CD14-positive monocyte (primary cell): ENCODE data around the gene SMARCD1. TPM values are rescaled to one million over a fixed set of nuclear protein-coding genes. Genes with fewer than 3 reads are reported as not detected.

Experiments used
- DNase-seq, 3 donors: peaks; one replicate each; pipeline ENCODE4 v3.0.0-alpha.2; 2011 to 2022
- H2AFZ ChIP-seq: 2 replicates; pipeline ENCODE4 v1.6.0; 2012; ENCODE audit warnings: mild to moderate bottlenecking, low read depth, low read length, inconsistent platforms; ENCODE audit not compliant: insufficient read depth, poor library complexity, severe bottlenecking
- H3K27ac ChIP-seq, 2 donors: 1 replicate in 1 of 2; 2 replicates in 1 of 2; pipeline ENCODE4 v1.5.1; 2012 to 2013; ENCODE audit warnings: low read length in 2 of 2, control low read depth in 1 of 2, inconsistent platforms in 1 of 2, low read depth in 1 of 2, mild to moderate bottlenecking in 1 of 2
- H3K27me3 ChIP-seq, 2 donors: one replicate each; pipeline versions ENCODE4 v1.6.0 to v1.6.1; 2011 to 2013; ENCODE audit warnings: low read length in 2 of 2; ENCODE audit not compliant: control insufficient read depth in 2 of 2, insufficient read depth in 2 of 2
- H3K36me3 ChIP-seq, 2 donors: replicated peaks in 1 of 2; 1 replicate in 1 of 2; 2 replicates in 1 of 2; pipeline versions ENCODE4 v1.5.1 to v1.6.1; 2012 to 2013; ENCODE audit warnings: low read length in 2 of 2, control low read depth in 1 of 2, inconsistent platforms in 1 of 2, mild to moderate bottlenecking in 1 of 2; ENCODE audit not compliant: insufficient read depth in 2 of 2, control insufficient read depth in 1 of 2
- H3K4me1 ChIP-seq, 2 donors: 1 replicate in 1 of 2; 2 replicates in 1 of 2; pipeline versions ENCODE4 v1.5.1 to v1.6.1; 2012 to 2013; ENCODE audit warnings: low read length in 2 of 2, control low read depth in 1 of 2, inconsistent platforms in 1 of 2, mild to moderate bottlenecking in 1 of 2, moderate library complexity in 1 of 2; ENCODE audit not compliant: insufficient read depth in 2 of 2, control insufficient read depth in 1 of 2
- H3K4me2 ChIP-seq: replicated peaks from 2 replicates; pipeline ENCODE3; 2012; ENCODE audit warnings: low read length, moderate library complexity, mild to moderate bottlenecking; ENCODE audit not compliant: poor library complexity, severe bottlenecking; ENCODE audit errors: extremely low read depth
- H3K4me3 ChIP-seq, 3 experiments: fragments of 200-600 bp in 1 of 3; sonication (generic) in 1 of 3; replicated peaks in 1 of 3; 1 replicate in 2 of 3; 2 replicates in 1 of 3; pipeline ENCODE4 v1.5.1; 2011 to 2013; ENCODE audit warnings: low read length in 3 of 3, mild to moderate bottlenecking in 3 of 3, control low read depth in 2 of 3, low read depth in 2 of 3, inconsistent platforms in 1 of 3, moderate library complexity in 1 of 3
- H3K79me2 ChIP-seq: 2 replicates; pipeline ENCODE4 v1.6.0; 2012; ENCODE audit warnings: mild to moderate bottlenecking, control low read depth, inconsistent platforms, low read length, moderate library complexity; ENCODE audit not compliant: insufficient read depth
- H3K9ac ChIP-seq: 2 replicates; pipeline ENCODE4 v1.6.0; 2017; ENCODE audit warnings: low read length, mild to moderate bottlenecking; ENCODE audit not compliant: insufficient read depth, poor library complexity, severe bottlenecking
- H3K9me3 ChIP-seq, 2 donors: replicated peaks in 1 of 2; 1 replicate in 1 of 2; 2 replicates in 1 of 2; pipeline versions ENCODE4 v1.5.1 to v1.6.1; 2012 to 2013; ENCODE audit warnings: low read length in 2 of 2, control low read depth in 1 of 2; ENCODE audit not compliant: control insufficient read depth in 1 of 2, insufficient read depth in 1 of 2
- H4K20me1 ChIP-seq: 2 replicates; pipeline ENCODE4 v1.6.0; 2012; ENCODE audit warnings: mild to moderate bottlenecking, low read length, control low read depth, moderate library complexity; ENCODE audit not compliant: insufficient read depth
- H3K27ac Mint-ChIP-seq, 7 donors: one replicate each; pipeline ENCODE4 v1.8.0; 2020; ENCODE audit warnings: mild to moderate bottlenecking in 7 of 7, mixed read lengths in 7 of 7, moderate library complexity in 6 of 7, inconsistent platforms in 2 of 7
- H3K27me3 Mint-ChIP-seq, 3 donors: one replicate each; pipeline ENCODE4 v1.8.0; 2021 to 2022; ENCODE audit warnings: low read depth in 3 of 3, mild to moderate bottlenecking in 3 of 3, mixed read lengths in 3 of 3, moderate library complexity in 3 of 3, inconsistent platforms in 1 of 3
- H3K36me3 Mint-ChIP-seq, 2 donors: one replicate each; pipeline ENCODE4 v1.8.0; 2020; ENCODE audit warnings: mixed read lengths in 2 of 2, inconsistent platforms in 1 of 2, mild to moderate bottlenecking in 1 of 2
- H3K4me1 Mint-ChIP-seq: one replicate; pipeline ENCODE4 v1.8.0; 2020; ENCODE audit warnings: mild to moderate bottlenecking, mixed read lengths
- H3K4me3 Mint-ChIP-seq, 2 donors: one replicate each; pipeline ENCODE4 v1.8.0; 2020; ENCODE audit warnings: mild to moderate bottlenecking in 2 of 2, mixed read lengths in 2 of 2, moderate library complexity in 1 of 2
- H3K9me3 Mint-ChIP-seq, 7 donors: one replicate each; pipeline ENCODE4 v1.8.0; 2020 to 2022; ENCODE audit warnings: mixed read lengths in 7 of 7, mild to moderate bottlenecking in 6 of 7, moderate library complexity in 6 of 7, inconsistent platforms in 2 of 7
- WGBS: methylation state at CpG from one replicate; pipeline ENCODE4 v1.1.5; 2013; ENCODE audit warnings: missing lambda C conversion rate; ENCODE audit not compliant: insufficient coverage; 5-methylcytosine and 5-hydroxymethylcytosine counted together
- intact Hi-C, 2 donors: fragments of 100-400 bp; cut with micrococcal nuclease; formaldehyde crosslinking; loops; one replicate each; pipeline versions ENCODE4 v1.15.0 to v1.15.1; 2023
- polyA plus RNA-seq, 3 donors: library from polyadenylated mRNA; depleted of rRNA in 1 of 3; unstranded in 2 of 3; stranded (reverse) in 1 of 3; fragments of 300-500 nt in 2 of 3; fragments of >200 nt in 1 of 3; fragmentation: Illumina TruSeq in 2 of 3; gene quantifications; 1 replicate in 2 of 3; 2 replicates in 1 of 3; pipeline ENCODE4 v1.2.3, GENCODE V29; 2012 to 2021
- TF ChIP-seq, protein P1 (sequence below): fragments of 200-600 bp; IDR thresholded peaks from one replicate; pipeline ENCODE4 v1.8.0; 2022; ENCODE audit warnings: antibody characterized with exemption, mild to moderate bottlenecking

The SMARCD1 gene
- polyA plus RNA-seq, 3 donors, result 3.7 to 41.9 (median 7.8) TPM

DNA sequence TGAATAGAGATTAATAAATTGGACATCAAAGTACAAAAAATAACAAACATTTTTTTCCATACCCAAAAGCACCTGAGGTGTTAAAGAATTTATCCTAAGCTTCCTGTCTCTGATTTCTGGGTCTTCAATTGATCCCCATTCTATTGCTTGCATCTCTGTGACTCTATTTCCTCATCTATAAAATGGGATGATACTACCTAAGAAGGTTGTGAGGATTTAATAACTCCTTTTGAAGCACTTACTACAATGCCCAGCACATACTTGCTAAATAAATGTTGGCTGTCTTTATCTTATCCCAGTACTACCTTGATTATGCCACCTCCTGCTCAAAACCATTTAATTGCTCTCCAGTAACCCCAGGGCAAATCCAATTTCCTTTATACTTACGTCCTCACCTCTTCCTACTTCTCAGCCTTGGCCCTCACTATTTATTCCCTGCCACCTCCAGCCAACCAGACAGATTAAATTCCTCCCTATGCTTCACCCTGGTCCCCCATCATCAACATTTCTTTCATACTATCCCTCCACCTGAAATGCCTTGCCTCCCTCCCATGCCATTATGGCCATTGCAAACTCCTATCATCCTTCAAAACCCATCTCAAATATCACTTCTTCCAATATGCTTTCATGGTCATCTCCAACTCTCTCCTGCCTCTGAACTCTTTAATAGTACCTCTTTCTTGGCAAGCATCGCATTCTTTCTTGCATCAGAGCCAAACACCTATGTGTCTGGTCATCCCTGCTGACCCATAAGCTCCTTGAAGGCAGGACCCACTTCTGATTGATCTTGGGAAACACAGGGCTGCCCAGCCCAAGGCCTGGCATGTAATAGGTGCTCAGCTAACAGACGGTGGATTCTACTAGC, 35.7 kb upstream of the SMARCD1 start:
- Histone ChIP-seq H3K27me3 (no peaks in the 10 kb centered on the region), H3K4me1 (peaks cover 30 to 31% of the 10 kb centered on the region in 2 donors), H3K9ac (no peak overlapping the region), H3K4me2 (peak overlapping the region; percentile 86), H4K20me1 (no peaks in the 10 kb centered on the region), H3K79me2 (no peaks in the 10 kb centered on the region), H3K27ac (no peak overlapping the region), H3K9me3 (no peaks in the 10 kb centered on the region), H3K4me3 (no peak overlapping the region), H3K36me3 (no peaks in the 10 kb centered on the region), H2AFZ (no peak overlapping the region)
- Mint-ChIP-seq H3K9me3 (peaks cover 0 to 4% (median 0%) of the 10 kb centered on the region in 7 donors), H3K4me3 (peak overlapping the region; percentile 82 to 91), H3K4me1 (peaks cover 40% of the 10 kb centered on the region), H3K27me3 (peaks cover 2 to 7% (median 2%) of the 10 kb centered on the region in 3 donors), H3K27ac (no peak overlapping the region), H3K36me3 (peaks cover 0 to 2% of the 10 kb centered on the region in 2 donors)
- TF ChIP-seq, protein P1, sequence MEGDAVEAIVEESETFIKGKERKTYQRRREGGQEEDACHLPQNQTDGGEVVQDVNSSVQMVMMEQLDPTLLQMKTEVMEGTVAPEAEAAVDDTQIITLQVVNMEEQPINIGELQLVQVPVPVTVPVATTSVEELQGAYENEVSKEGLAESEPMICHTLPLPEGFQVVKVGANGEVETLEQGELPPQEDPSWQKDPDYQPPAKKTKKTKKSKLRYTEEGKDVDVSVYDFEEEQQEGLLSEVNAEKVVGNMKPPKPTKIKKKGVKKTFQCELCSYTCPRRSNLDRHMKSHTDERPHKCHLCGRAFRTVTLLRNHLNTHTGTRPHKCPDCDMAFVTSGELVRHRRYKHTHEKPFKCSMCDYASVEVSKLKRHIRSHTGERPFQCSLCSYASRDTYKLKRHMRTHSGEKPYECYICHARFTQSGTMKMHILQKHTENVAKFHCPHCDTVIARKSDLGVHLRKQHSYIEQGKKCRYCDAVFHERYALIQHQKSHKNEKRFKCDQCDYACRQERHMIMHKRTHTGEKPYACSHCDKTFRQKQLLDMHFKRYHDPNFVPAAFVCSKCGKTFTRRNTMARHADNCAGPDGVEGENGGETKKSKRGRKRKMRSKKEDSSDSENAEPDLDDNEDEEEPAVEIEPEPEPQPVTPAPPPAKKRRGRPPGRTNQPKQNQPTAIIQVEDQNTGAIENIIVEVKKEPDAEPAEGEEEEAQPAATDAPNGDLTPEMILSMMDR, result no peak
- no peak for DNase-seq
- WGBS, result 90% methylated on average over 2 of the region's 3 CpGs
- intact Hi-C loops, result no loop called here

DNA sequence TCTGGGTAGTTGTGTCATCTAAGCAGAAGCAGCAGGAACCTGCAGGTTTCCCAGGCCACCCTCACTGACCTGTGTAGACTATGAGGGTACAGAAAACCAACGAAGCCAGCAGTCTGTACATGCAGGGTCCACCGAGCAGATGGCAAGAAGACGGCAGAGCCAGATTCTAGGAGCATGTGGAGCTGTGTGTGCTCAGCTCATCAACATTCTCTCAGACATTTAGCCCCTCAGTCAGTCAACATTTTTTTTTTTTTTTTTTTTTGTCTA, 35.1 kb upstream of the SMARCD1 start:
- WGBS, result 81% methylated on average over 3 of the region's 3 CpGs
- peaks cover 30 to 31% of the 10 kb centered on the region in 2 donors for H3K4me1 ChIP-seq
- H3K79me2 ChIP-seq, result no peaks in the 10 kb centered on the region
- peak overlapping the region; percentile 79 for H2AFZ ChIP-seq
- Mint-ChIP-seq H3K27me3 (peaks cover 2 to 7% (median 4%) of the 10 kb centered on the region in 3 donors), H3K4me1 (peaks cover 40% of the 10 kb centered on the region), H3K36me3 (peaks cover 0 to 2% of the 10 kb centered on the region in 2 donors), H3K4me3 (peak overlapping the region; percentile 82 to 91), H3K9me3 (peaks cover 0 to 4% (median 0%) of the 10 kb centered on the region in 7 donors), H3K27ac (peak overlapping the region in 1 of 7 donors; percentile 77)
- peak overlapping the region; percentile 43 for H3K9ac ChIP-seq
- no peaks in the 10 kb centered on the region for H3K36me3 ChIP-seq
- intact Hi-C loops, result no loop called here
- no peaks in the 10 kb centered on the region for H3K9me3 ChIP-seq
- peak overlapping the region in 1 of 3 experiments; percentile 74 for H3K4me3 ChIP-seq
- TF ChIP-seq, protein P1, result no peak
- DNase-seq, result no peak
- H3K27me3 ChIP-seq, result no peaks in the 10 kb centered on the region
- peak overlapping the region; percentile 86 for H3K4me2 ChIP-seq
- no peak overlapping the region for H3K27ac ChIP-seq
- no peaks in the 10 kb centered on the region for H4K20me1 ChIP-seq
